Measurements from ENCODE around the gene RPS6KA3.

The RPS6KA3 gene

GRCh38 chrX:20271186-20271585 is 4.5 kb upstream of the RPS6KA3 start:
- no peak overlapping the region for H2BK120ac ChIP-seq (ENCODE audit: low read depth, low read length)
- no CpG with 5 or more reads among the region's 1 CpG for WGBS
- no peak for DNase-seq
- no peak overlapping the region for H4K8ac ChIP-seq (ENCODE audit: low read length)
- H3K18ac ChIP-seq (ENCODE audit: low read depth in 1 of 2, low read length in 2 of 2) = no peak overlapping the region
- no peak overlapping the region for H3K4ac ChIP-seq (ENCODE audit: low read depth in 1 of 2, low read length in 2 of 2)
- H2AK5ac ChIP-seq (ENCODE audit: low read length, severe bottlenecking) = no peak overlapping the region
- no peak overlapping the region for H2BK15ac ChIP-seq (ENCODE audit: low read depth, poor library complexity, severe bottlenecking)
- H3K27ac ChIP-seq (ENCODE audit: low read length, poor library complexity, severe bottlenecking) = no peak overlapping the region
- H3K27me3 ChIP-seq (ENCODE audit: control insufficient read depth in 1 of 2, insufficient read depth in 1 of 2, low read length in 2 of 2) = no peaks in the 10 kb centered on the region
- H2BK12ac ChIP-seq (ENCODE audit: low read length in 2 of 2) = no peak overlapping the region
- no peak overlapping the region for H3K4me2 ChIP-seq (ENCODE audit: low read length, poor library complexity, severe bottlenecking)
- no peaks in the 10 kb centered on the region for H3K79me1 ChIP-seq (replicated peaks; ENCODE audit: low read length, poor library complexity, severe bottlenecking)
- H2AFZ ChIP-seq (ENCODE audit: low read depth, low read length) = no peak overlapping the region
- H3K9ac ChIP-seq (ENCODE audit: low read length) = no peak overlapping the region
- H3K9me3 ChIP-seq (ENCODE audit: control insufficient read depth, low read length) = no peaks in the 10 kb centered on the region
- peaks cover 2% of the 10 kb centered on the region for H3K4me1 ChIP-seq (ENCODE audit: control insufficient read depth, insufficient read depth, low read depth, low read length)
- H3K23ac ChIP-seq (ENCODE audit: low read length in 2 of 2) = no peak overlapping the region
- no peak overlapping the region for H2BK5ac ChIP-seq (ENCODE audit: low read depth, low read length, poor library complexity, severe bottlenecking)
- H4K91ac ChIP-seq (ENCODE audit: low read length) = no peak overlapping the region
- H3K36me3 ChIP-seq (ENCODE audit: control insufficient read depth in 1 of 2, insufficient read depth in 2 of 2, low read depth in 1 of 2, low read length in 2 of 2) = no peaks in the 10 kb centered on the region
- H3K14ac ChIP-seq (ENCODE audit: low read length in 2 of 2) = no peak overlapping the region
- H3K4me3 ChIP-seq (ENCODE audit: insufficient read depth in 1 of 2, low read depth in 1 of 2, low read length in 2 of 2) = no peak overlapping the region

GRCh38 chrX:20270562-20270890 is 3.8 kb upstream of the RPS6KA3 start:
- H3K4me2 ChIP-seq (ENCODE audit: low read length, poor library complexity, severe bottlenecking) = no peak overlapping the region
- H2BK12ac ChIP-seq (ENCODE audit: low read length in 2 of 2) = no peak overlapping the region
- no peak overlapping the region for H2BK5ac ChIP-seq (ENCODE audit: low read depth, low read length, poor library complexity, severe bottlenecking)
- no peaks in the 10 kb centered on the region for H3K79me1 ChIP-seq (replicated peaks; ENCODE audit: low read length, poor library complexity, severe bottlenecking)
- no peak overlapping the region for H3K4me3 ChIP-seq (ENCODE audit: insufficient read depth in 1 of 2, low read depth in 1 of 2, low read length in 2 of 2)
- H4K8ac ChIP-seq (ENCODE audit: low read length) = no peak overlapping the region
- H3K4ac ChIP-seq (ENCODE audit: low read depth in 1 of 2, low read length in 2 of 2) = no peak overlapping the region
- no peak for DNase-seq
- no peak overlapping the region for H3K9ac ChIP-seq (ENCODE audit: low read length)
- H2AK5ac ChIP-seq (ENCODE audit: low read length, severe bottlenecking) = no peak overlapping the region
- H2AFZ ChIP-seq (ENCODE audit: low read depth, low read length) = no peak overlapping the region
- H4K91ac ChIP-seq (ENCODE audit: low read length) = no peak overlapping the region
- H3K4me1 ChIP-seq (ENCODE audit: control insufficient read depth, insufficient read depth, low read depth, low read length) = peaks cover 2% of the 10 kb centered on the region
- H3K14ac ChIP-seq (ENCODE audit: low read length in 2 of 2) = no peak overlapping the region
- H2BK120ac ChIP-seq (ENCODE audit: low read depth, low read length) = no peak overlapping the region
- H3K9me3 ChIP-seq (ENCODE audit: control insufficient read depth, low read length) = no peaks in the 10 kb centered on the region
- no peaks in the 10 kb centered on the region for H3K36me3 ChIP-seq (ENCODE audit: control insufficient read depth in 1 of 2, insufficient read depth in 2 of 2, low read depth in 1 of 2, low read length in 2 of 2)
- no peaks in the 10 kb centered on the region for H3K27me3 ChIP-seq (ENCODE audit: control insufficient read depth in 1 of 2, insufficient read depth in 1 of 2, low read length in 2 of 2)
- H3K23ac ChIP-seq (ENCODE audit: low read length in 2 of 2) = no peak overlapping the region
- WGBS = no CpG with 5 or more reads among the region's 1 CpG
- no peak overlapping the region for H3K18ac ChIP-seq (ENCODE audit: low read depth in 1 of 2, low read length in 2 of 2)
- no peak overlapping the region for H3K27ac ChIP-seq (ENCODE audit: low read length, poor library complexity, severe bottlenecking)
- H2BK15ac ChIP-seq (ENCODE audit: low read depth, poor library complexity, severe bottlenecking) = no peak overlapping the region

GRCh38 chrX:20269848-20270561 is 3.3 kb upstream of the RPS6KA3 start:
- Histone ChIP-seq H3K9ac (ENCODE audit: low read length) (no peak overlapping the region), H2BK5ac (ENCODE audit: low read depth, low read length, poor library complexity, severe bottlenecking) (no peak overlapping the region), H3K18ac (ENCODE audit: low read depth in 1 of 2, low read length in 2 of 2) (no peak overlapping the region), H2BK15ac (ENCODE audit: low read depth, poor library complexity, severe bottlenecking) (no peak overlapping the region), H3K23ac (ENCODE audit: low read length in 2 of 2) (no peak overlapping the region), H3K4me3 (ENCODE audit: insufficient read depth in 1 of 2, low read depth in 1 of 2, low read length in 2 of 2) (no peak overlapping the region), H3K27ac (ENCODE audit: low read length, poor library complexity, severe bottlenecking) (no peak overlapping the region), H3K14ac (ENCODE audit: low read length in 2 of 2) (no peak overlapping the region), H3K4ac (ENCODE audit: low read depth in 1 of 2, low read length in 2 of 2) (no peak overlapping the region), H2BK12ac (ENCODE audit: low read length in 2 of 2) (no peak overlapping the region), H2BK120ac (ENCODE audit: low read depth, low read length) (no peak overlapping the region), H3K36me3 (ENCODE audit: control insufficient read depth in 1 of 2, insufficient read depth in 2 of 2, low read depth in 1 of 2, low read length in 2 of 2) (no peaks in the 10 kb centered on the region), H3K4me1 (ENCODE audit: control insufficient read depth, insufficient read depth, low read depth, low read length) (peaks cover 2% of the 10 kb centered on the region), H3K4me2 (ENCODE audit: low read length, poor library complexity, severe bottlenecking) (no peak overlapping the region), H2AK5ac (ENCODE audit: low read length, severe bottlenecking) (no peak overlapping the region), H3K79me1 (replicated peaks; ENCODE audit: low read length, poor library complexity, severe bottlenecking) (no peaks in the 10 kb centered on the region), H2AFZ (ENCODE audit: low read depth, low read length) (no peak overlapping the region), H3K9me3 (ENCODE audit: control insufficient read depth, low read length) (no peaks in the 10 kb centered on the region), H4K8ac (ENCODE audit: low read length) (no peak overlapping the region), H3K27me3 (ENCODE audit: control insufficient read depth in 1 of 2, insufficient read depth in 1 of 2, low read length in 2 of 2) (no peaks in the 10 kb centered on the region), H4K91ac (ENCODE audit: low read length) (no peak overlapping the region)
- no peak for DNase-seq
- 85% methylated on average over 3 of the region's 4 CpGs for WGBS

GRCh38 chrX:20267931-20268701 is 1.4 kb upstream of the RPS6KA3 start:
- DNase-seq = peak; percentile 59
- Histone ChIP-seq H3K27ac (ENCODE audit: low read length, poor library complexity, severe bottlenecking) (peak overlapping the region; percentile 35), H2BK12ac (ENCODE audit: low read length in 2 of 2) (peak overlapping the region in 1 of 2 experiments; percentile 52), H3K9ac (ENCODE audit: low read length) (peak overlapping the region; percentile 90), H2BK15ac (ENCODE audit: low read depth, poor library complexity, severe bottlenecking) (no peak overlapping the region), H3K4me3 (ENCODE audit: insufficient read depth in 1 of 2, low read depth in 1 of 2, low read length in 2 of 2) (peak overlapping the region; percentile 53 to 81), H3K36me3 (ENCODE audit: control insufficient read depth in 1 of 2, insufficient read depth in 2 of 2, low read depth in 1 of 2, low read length in 2 of 2) (no peaks in the 10 kb centered on the region), H3K27me3 (ENCODE audit: control insufficient read depth in 1 of 2, insufficient read depth in 1 of 2, low read length in 2 of 2) (no peaks in the 10 kb centered on the region), H3K23ac (ENCODE audit: low read length in 2 of 2) (no peak overlapping the region), H3K4me1 (ENCODE audit: control insufficient read depth, insufficient read depth, low read depth, low read length) (peaks cover 2% of the 10 kb centered on the region), H2AK5ac (ENCODE audit: low read length, severe bottlenecking) (no peak overlapping the region), H3K79me1 (replicated peaks; ENCODE audit: low read length, poor library complexity, severe bottlenecking) (no peaks in the 10 kb centered on the region), H3K4me2 (ENCODE audit: low read length, poor library complexity, severe bottlenecking) (peak overlapping the region; percentile 84), H2AFZ (ENCODE audit: low read depth, low read length) (peak overlapping the region; percentile 61), H2BK120ac (ENCODE audit: low read depth, low read length) (no peak overlapping the region), H3K18ac (ENCODE audit: low read depth in 1 of 2, low read length in 2 of 2) (no peak overlapping the region), H3K4ac (ENCODE audit: low read depth in 1 of 2, low read length in 2 of 2) (no peak overlapping the region), H4K91ac (ENCODE audit: low read length) (no peak overlapping the region), H3K9me3 (ENCODE audit: control insufficient read depth, low read length) (no peaks in the 10 kb centered on the region), H3K14ac (ENCODE audit: low read length in 2 of 2) (no peak overlapping the region), H2BK5ac (ENCODE audit: low read depth, low read length, poor library complexity, severe bottlenecking) (no peak overlapping the region), H4K8ac (ENCODE audit: low read length) (peak overlapping the region; percentile 40)
- 9% methylated on average over 41 of the region's 54 CpGs for WGBS
